PFSK-1 (cell line): ENCODE measurements around the gene C1orf105.

Experiments
- FOXP2 ChIP-seq: optimal IDR thresholded peaks from 2 replicates; pipeline ENCODE3; 2011; ENCODE audit warnings: borderline replicate concordance, control low read depth, inconsistent platforms; ENCODE audit not compliant: insufficient read depth; ENCODE audit errors: extremely low read length, extremely low read depth
- POLR2AphosphoS5 ChIP-seq: IDR thresholded peaks from 2 replicates; pipeline ENCODE4 v1.6.1; 2012; ENCODE audit warnings: low read depth, mild to moderate bottlenecking, control low read depth, low read length, moderate library complexity
- SIN3A ChIP-seq: IDR thresholded peaks from 2 replicates; pipeline ENCODE4 v1.6.1; 2012; ENCODE audit warnings: mild to moderate bottlenecking, low read length, moderate library complexity, borderline replicate concordance; ENCODE audit not compliant: insufficient read depth
- TAF1 ChIP-seq: IDR thresholded peaks from 2 replicates; pipeline ENCODE4 v1.6.1; 2012; ENCODE audit warnings: low read length, control low read depth, borderline replicate concordance; ENCODE audit not compliant: insufficient read depth
- TF ChIP-seq, protein P1 (sequence below), 2 experiments: IDR thresholded peaks; 2 replicates each; pipeline versions ENCODE4 v1.6.1 to v1.8.0; 2011 to 2012; ENCODE audit warnings: low read depth in 2 of 2, low read length in 2 of 2, control low read depth in 1 of 2, inconsistent platforms in 1 of 2, mild to moderate bottlenecking in 1 of 2, moderate library complexity in 1 of 2; ENCODE audit not compliant: insufficient read depth in 1 of 2

Gene C1orf105

DNA sequence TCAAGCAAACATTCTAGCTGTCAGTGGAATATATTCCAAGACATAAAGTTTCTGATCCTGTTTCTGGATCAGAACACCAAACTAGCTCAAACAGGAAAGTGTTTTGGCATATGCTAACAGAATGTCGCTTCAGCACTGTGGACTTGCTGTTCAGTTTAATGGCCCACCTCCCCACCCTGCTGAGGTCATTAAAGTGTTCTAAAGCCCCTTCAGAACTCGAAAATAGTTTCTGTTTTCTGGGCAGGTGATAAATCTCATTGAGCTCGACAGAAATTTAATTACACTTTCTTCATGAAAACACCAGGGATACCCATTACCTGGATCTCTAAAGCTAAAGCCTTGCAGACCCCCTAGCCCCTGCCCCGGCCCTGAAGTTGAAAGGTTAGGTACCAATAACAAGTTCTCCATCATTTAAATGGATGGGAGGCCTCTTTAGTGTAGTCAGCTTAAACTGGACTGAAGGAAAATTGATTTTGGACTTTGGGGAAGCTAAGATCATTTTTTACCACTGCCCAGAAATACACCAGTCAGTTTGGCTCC is 3.9 kb upstream of the C1orf105 start:
- TF ChIP-seq TAF1 (no peak), POLR2AphosphoS5 (no peak), FOXP2 (no peak), SIN3A (no peak)
- TF ChIP-seq, protein P1, sequence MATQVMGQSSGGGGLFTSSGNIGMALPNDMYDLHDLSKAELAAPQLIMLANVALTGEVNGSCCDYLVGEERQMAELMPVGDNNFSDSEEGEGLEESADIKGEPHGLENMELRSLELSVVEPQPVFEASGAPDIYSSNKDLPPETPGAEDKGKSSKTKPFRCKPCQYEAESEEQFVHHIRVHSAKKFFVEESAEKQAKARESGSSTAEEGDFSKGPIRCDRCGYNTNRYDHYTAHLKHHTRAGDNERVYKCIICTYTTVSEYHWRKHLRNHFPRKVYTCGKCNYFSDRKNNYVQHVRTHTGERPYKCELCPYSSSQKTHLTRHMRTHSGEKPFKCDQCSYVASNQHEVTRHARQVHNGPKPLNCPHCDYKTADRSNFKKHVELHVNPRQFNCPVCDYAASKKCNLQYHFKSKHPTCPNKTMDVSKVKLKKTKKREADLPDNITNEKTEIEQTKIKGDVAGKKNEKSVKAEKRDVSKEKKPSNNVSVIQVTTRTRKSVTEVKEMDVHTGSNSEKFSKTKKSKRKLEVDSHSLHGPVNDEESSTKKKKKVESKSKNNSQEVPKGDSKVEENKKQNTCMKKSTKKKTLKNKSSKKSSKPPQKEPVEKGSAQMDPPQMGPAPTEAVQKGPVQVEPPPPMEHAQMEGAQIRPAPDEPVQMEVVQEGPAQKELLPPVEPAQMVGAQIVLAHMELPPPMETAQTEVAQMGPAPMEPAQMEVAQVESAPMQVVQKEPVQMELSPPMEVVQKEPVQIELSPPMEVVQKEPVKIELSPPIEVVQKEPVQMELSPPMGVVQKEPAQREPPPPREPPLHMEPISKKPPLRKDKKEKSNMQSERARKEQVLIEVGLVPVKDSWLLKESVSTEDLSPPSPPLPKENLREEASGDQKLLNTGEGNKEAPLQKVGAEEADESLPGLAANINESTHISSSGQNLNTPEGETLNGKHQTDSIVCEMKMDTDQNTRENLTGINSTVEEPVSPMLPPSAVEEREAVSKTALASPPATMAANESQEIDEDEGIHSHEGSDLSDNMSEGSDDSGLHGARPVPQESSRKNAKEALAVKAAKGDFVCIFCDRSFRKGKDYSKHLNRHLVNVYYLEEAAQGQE (IDR thresholded peaks at IDR 0.05; ENCODE audit: insufficient read depth in 1 of 2, low read depth in 2 of 2, low read length in 2 of 2): no peak

DNA sequence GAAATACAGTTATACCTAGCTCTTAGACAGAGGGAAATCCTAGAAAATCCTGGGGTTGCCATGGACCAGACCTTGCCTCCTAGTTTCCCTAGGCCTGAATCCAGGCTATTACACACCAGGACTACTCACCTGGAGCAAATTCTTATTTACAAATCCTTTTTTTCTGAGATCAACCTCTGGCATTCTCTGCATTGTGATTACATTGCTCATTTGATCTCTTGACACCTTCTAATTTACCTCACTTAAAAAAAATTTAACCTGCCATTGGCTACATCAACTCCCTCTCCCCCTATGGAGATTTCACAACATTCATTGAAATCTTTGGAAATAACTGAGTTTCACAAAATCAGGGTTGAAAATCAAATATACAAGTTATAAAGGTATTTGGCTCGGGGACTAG is 2.9 kb upstream of the C1orf105 start:
- TF ChIP-seq POLR2AphosphoS5: no peak
- TF ChIP-seq, protein P1 (IDR thresholded peaks at IDR 0.05; ENCODE audit: insufficient read depth in 1 of 2, low read depth in 2 of 2, low read length in 2 of 2): no peak
- TF ChIP-seq FOXP2: no peak
- no peak for TF ChIP-seq SIN3A
- no peak for TF ChIP-seq TAF1

DNA sequence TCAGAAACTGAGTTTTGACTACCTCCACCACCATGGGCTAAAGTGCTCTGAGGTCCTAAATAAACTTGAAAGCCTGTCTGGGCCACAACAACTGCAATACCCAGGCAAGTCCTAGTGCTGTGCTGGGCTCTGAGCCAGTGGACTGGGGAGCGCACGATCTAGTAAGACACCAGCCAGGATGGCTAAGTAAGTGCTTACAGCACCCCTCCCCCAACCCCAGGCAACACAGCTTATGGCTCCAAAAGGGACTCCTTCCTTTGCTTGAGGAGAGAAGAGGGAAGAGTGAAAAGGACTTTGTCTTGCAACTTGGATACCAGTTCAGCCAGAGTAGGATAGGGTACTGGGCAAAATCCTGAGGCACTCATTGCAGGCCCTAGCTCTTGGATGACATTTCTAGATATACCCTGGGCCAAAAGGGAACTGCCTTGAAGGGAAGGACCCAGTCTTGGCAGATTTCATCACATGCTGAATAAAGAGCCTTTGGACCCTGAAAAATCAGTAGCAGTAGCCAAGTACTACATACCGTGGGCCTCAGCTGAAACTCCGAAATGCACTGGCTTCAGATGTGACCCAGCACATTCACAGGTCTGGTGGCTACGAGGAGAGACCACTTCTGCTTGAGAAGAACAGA is 1.6 kb downstream of the C1orf105 start:
- TF ChIP-seq TAF1 (no peak), SIN3A (no peak), POLR2AphosphoS5 (no peak), FOXP2 (no peak)
- TF ChIP-seq, protein P1 (IDR thresholded peaks at IDR 0.05; ENCODE audit: insufficient read depth in 1 of 2, low read depth in 2 of 2, low read length in 2 of 2): no peak

DNA sequence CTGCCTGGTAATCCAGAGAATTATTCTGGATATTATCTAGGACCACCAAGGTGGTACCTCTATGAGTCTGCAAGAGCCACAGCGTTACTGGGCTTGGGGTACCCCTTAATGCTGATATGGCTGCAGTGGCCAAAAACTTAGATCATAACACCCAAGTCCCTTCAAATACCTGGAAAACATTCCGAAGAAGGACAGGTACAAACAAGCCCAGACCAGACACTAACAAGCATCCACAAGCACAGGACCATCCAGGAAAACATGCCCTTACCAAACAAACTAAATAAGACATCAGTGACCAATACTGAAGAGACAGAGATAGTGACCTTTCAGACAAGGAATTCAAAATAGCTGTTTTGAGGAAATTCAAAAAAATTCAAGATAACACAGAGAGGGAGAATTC is 2.9 kb downstream of the C1orf105 start:
- TF ChIP-seq SIN3A: no peak
- no peak for TF ChIP-seq FOXP2
- no peak for TF ChIP-seq TAF1
- TF ChIP-seq, protein P1 (IDR thresholded peaks at IDR 0.05; ENCODE audit: insufficient read depth in 1 of 2, low read depth in 2 of 2, low read length in 2 of 2): no peak
- TF ChIP-seq POLR2AphosphoS5: no peak

DNA sequence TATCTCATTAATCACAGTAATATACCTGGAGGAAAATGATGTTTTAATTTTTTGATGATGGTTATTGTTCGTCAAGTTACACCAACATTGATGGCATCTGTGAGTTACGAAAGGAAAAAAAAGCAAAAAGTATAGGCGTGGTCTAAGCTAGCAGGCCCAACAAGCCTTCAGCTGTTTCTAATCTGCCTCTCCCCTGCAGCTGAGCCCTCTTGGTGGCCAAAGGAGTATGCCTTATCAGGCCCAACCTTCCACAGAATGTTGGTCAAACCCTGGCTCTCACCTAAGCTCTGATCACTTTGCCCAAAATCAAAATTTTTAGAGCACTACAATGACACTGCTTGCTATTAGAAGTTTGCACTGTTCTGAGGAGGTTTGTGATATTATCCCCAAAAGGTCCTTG is 4.9 kb downstream of the C1orf105 start:
- TF ChIP-seq, protein P1 (IDR thresholded peaks at IDR 0.05; ENCODE audit: insufficient read depth in 1 of 2, low read depth in 2 of 2, low read length in 2 of 2): no peak
